H4 (cell line): ENCODE measurements around the gene L3MBTL2. TPM values are rescaled to one million over a fixed set of nuclear protein-coding genes. Genes with fewer than 3 reads are reported as not detected.

Experiments used
- DNase-seq: peaks from one replicate; pipeline ENCODE4 v3.0.0-alpha.2; 2015; ENCODE audit warnings: low spot score
- total RNA-seq: library from RNA; depleted of rRNA; stranded (reverse); fragments of >200 nt; shearing (Covaris generic); gene quantifications from 2 replicates; pipeline ENCODE4 v1.2.3, GENCODE V29; 2014

L3MBTL2 gene
- total RNA-seq, 1 experiment from 2014 or later, result 20.7 TPM

DNA sequence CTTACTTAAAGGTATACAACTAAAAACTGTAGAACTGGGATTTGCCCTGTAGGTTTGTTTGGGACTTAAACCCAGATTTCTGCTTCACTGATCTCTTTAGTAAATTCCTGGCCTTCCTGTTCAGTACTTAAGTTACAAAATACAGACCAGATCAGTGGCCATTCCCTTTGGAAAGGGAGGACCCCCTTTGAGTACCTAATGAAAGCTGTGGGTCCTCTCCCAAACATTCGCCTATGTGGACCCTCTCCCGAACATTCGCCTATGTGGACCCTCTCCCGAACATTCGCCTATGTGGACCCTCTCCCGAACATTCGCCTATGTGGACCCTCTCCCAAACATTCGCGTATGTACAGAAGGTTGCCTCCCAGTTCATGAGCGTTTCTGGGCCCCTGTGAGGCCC is 10.3 kb downstream of the L3MBTL2 start:
- no peak for DNase-seq

DNA sequence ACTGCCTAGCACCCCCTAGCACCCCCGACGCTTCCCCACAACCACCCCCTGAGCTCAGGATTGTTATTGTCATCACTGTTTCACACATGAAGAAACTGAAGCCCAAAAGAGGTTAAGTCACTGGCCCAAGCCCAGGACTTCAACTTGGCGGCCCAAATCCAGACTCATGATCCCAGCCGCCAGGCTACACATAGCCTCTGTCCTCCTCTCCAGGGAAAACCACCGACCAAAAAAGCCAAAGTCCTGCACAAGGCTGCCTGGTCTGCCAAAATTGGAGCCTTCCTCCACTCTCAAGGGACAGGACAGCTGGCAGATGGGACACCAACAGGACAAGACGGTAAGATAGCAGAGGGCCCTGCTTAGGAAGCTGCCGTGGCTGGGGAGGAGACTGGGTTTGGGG is 10.8 kb downstream of the L3MBTL2 start:
- DNase-seq, result no peak

- no peak for DNase-seq
Measured at GRCh38 chr22:41216984-41217383, 11.9 kb downstream of the L3MBTL2 start.

GRCh38 chr22:41217553-41218157 is 12.5 kb downstream of the L3MBTL2 start:
- no peak for DNase-seq

GRCh38 chr22:41222846-41223507 is 17.9 kb downstream of the L3MBTL2 start:
- no peak for DNase-seq

GRCh38 chr22:41223535-41223934 is 18.4 kb downstream of the L3MBTL2 start:
- no peak for DNase-seq

DNA sequence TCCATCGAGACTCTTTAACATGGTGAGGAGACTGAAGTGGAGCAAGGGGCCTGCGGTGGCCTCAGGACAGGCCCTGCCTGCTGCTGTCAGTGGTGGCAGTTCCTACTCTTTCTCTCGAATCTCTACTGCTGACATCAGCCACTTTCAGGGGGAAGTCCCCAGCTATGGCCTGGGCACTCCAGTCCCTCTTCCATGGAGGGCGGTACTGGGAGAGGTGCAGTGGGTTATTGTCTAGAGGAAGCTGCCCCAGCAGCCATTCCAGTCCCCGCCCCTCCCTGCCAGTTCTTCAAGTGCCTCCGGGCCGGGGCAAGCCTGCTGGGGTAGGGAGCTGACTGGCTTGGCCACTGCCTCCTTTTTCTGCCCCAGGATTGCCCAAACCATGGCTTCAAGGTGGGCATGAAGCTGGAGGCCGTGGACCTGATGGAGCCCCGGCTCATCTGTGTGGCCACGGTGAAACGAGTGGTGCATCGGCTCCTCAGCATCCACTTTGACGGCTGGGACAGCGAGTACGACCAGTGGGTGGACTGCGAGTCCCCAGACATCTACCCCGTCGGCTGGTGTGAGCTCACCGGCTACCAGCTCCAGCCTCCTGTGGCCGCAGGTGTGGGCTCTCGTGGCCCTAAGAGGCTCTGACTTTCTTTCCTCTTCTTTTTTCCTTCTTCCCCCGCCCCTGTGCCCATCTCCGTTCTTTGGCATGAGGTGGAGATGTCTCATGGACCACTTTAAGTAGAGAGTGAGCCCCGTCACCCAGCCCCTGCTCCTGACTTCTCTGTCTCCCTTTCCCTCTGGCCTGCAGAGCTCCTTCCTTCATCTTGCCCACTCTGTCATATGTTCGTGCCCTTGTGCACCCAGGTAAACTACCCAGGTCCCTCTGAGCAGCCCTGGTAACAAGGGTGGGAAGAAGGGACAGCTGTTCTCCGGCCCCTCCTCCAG is 21.9 kb downstream of the L3MBTL2 start:
- DNase-seq, result no peak

DNA sequence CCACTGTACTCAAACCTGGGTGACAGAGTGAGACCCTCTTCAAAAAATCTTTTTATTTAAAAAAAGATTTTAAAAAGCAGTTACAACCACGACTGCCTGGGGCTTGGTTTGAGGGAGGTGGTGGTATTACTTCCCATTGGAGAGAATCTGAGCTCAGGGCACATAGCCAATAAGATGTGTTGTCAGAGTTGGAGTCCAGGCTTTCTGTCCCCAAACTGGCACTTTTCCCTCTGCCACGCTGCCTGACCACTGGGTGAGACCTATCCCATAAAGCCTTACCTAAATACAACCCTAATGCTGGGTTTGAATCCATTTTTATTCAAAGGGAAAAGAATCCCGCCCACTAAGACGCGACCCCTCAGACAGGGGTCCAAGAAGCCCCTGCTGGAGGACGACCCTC is 24.1 kb downstream of the L3MBTL2 start:
- no peak for DNase-seq

- DNase-seq, result no peak
Measured at GRCh38 chr22:41229730-41230400, 24.8 kb downstream of the L3MBTL2 start.

- no peak for DNase-seq
Measured at GRCh38 chr22:41230401-41230785, 25.3 kb downstream of the L3MBTL2 start.

- no peak for DNase-seq
Measured at GRCh38 chr22:41231369-41231768, 26.3 kb downstream of the L3MBTL2 start.

DNA sequence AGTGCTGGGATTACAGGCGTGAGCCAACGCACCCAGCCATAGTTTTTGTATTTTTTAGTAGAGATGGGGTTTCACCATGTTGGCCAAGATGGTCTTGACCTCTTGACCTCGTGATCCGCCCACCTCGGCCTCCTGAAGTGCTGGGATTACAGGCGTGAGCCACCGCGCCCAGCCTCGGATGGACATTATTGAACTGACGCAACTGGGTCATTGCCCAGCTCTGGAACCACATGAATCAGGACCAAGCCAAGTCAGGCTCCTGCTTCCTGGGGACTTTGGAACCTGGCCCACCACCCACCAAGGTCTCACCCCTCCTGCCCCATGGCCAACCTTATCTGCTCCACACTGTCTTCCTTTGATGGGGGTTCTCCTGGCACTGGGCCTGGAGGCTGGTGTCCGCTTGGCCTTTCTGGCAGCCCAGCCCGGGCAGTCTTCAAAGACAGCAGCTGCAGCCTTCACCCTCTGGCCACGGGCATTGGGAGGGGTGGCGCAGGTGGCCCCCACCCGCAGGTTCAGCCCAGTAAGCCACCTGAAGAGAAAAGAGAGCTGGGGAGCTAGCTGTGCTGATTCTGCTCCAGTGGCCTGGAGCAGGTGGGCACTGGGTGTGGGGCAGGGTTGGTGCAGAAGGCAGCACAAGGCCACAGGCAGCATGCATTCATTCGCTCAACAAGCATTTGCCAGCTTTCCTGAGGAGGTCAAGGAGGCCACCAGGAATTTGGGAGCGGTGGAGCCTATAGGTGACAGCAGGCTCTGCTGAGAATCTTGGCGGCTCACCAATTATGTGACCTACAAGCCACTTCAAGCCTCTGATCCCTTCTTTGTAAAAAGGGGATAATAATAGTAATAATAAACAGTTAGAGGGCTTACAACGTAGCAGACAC is 29.9 kb downstream of the L3MBTL2 start:
- no peak for DNase-seq

GRCh38 chr22:41237036-41237706 is 32.1 kb downstream of the L3MBTL2 start:
- no peak for DNase-seq

- no peak for DNase-seq
Measured at GRCh38 chr22:41237707-41238569, 32.8 kb downstream of the L3MBTL2 start.

- no peak for DNase-seq
Measured at GRCh38 chr22:41238570-41239442, 33.7 kb downstream of the L3MBTL2 start.

DNA sequence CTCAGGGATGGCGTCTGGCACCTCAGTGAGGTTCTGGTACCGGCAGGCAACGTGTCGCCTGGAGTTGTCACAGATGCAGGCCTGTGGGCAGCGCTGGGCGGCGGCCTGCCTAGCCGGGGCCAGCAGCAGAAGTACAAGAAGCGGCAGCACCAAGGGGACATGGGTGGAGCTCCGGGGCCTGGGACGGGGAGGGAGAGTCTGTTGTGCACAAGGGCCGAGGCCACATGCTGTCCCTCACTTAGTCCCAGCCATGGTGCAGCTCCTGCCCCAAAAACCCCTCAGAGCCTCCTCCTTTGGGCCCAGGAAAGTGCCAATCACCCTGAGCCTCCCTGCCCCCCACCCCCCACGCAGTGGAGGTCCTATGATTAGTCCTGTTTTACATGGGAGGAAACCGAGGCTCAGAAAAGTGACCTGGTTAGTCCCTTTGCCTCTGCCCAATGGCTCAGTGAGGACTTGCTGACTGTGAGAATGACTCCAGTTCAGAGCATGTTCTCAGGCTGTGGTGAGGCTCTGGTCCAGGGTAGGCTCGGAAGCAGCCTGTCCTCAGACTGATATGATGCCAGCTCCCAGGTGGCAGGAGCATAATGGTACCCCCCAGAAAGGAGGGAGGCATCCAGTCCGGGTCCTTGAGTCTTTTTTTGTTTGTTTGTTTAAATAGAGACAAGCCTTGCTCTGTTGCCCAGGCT is 34.5 kb downstream of the L3MBTL2 start:
- no peak for DNase-seq

GRCh38 chr22:41240377-41241132 is 35.4 kb downstream of the L3MBTL2 start, which contains the start of gene CHADL:
Gene CHADL (minus strand): TSS chr22:41240931. CDS start chr22:41240881, 50 bp downstream.
- no peak for DNase-seq
